Stimulated activated naive CD8-positive, alpha-beta T cell treated with anti-CD3 and anti-CD28 coated beads, Interleukin-15, Interleukin-2, amounts not matched to agents 100 U/mL and 50 U/mL, for 24 hours (primary cell): ENCODE measurements around the gene OR4B1.
"Not testable (repeated sequence)": the region's sequence is repeated elsewhere in the genome, so short reads cannot be mapped to it uniquely, and the experiment has no call there.

Experiments used
- ATAC-seq: fragments of 150-1000 bp; cut with Tn5 transposase; one replicate; pipeline ENCODE4 v1.10.0; 2021
- DNase-seq: peaks from one replicate; pipeline ENCODE4 v3.0.0; 2021

Gene OR4B1

GRCh38 chr11:48216510-48216909 lies at the start of gene OR4B1:
OR4B1 (plus strand) TSS chr11:48216810; CDS start chr11:48216810, 0 bp downstream.
- DNase-seq: no peak
- ATAC-seq: no peak

GRCh38 chr11:48167380-48167779 lies 49.2 kb upstream of the OR4B1 start:
- ATAC-seq (no peak), DNase-seq (no peak)

GRCh38 chr11:48168815-48169214 lies 47.8 kb upstream of the OR4B1 start:
- DNase-seq (no peak), ATAC-seq (no peak)

- DNase-seq (no peak), ATAC-seq (no peak)
Measured at GRCh38 chr11:48169259-48169658, 47.4 kb upstream of the OR4B1 start.

- no peak for DNase-seq
- ATAC-seq: no peak
Measured at GRCh38 chr11:48169717-48170116, 46.9 kb upstream of the OR4B1 start.

GRCh38 chr11:48170241-48171233 lies 46.1 kb upstream of the OR4B1 start:
- no peak for DNase-seq
- no peak for ATAC-seq

- DNase-seq: peak; percentile 74
- peak; percentile 57 for ATAC-seq
Measured at GRCh38 chr11:48172818-48173609, 43.6 kb upstream of the OR4B1 start.

- ATAC-seq: no peak
- no peak for DNase-seq
Measured at GRCh38 chr11:48177661-48178060, 38.9 kb upstream of the OR4B1 start.

GRCh38 chr11:48180627-48181026 lies 36.0 kb upstream of the OR4B1 start:
- no peak for ATAC-seq
- no peak for DNase-seq

- ATAC-seq (no peak), DNase-seq (no peak)
Measured at GRCh38 chr11:48182860-48183526, 33.6 kb upstream of the OR4B1 start.

- DNase-seq (no peak), ATAC-seq (no peak)
Measured at GRCh38 chr11:48184452-48184851, 32.2 kb upstream of the OR4B1 start.

- DNase-seq: peak; percentile 23
- ATAC-seq: not testable (repeated sequence)
Measured at GRCh38 chr11:48190906-48191654, 25.5 kb upstream of the OR4B1 start.

- ATAC-seq (no peak), DNase-seq (no peak)
Measured at GRCh38 chr11:48193876-48194275, 22.7 kb upstream of the OR4B1 start.

- ATAC-seq: no peak
- no peak for DNase-seq
Measured at GRCh38 chr11:48207881-48208280, 8.7 kb upstream of the OR4B1 start.

GRCh38 chr11:48210052-48210451 lies 6.6 kb upstream of the OR4B1 start:
- ATAC-seq (no peak), DNase-seq (peak; percentile 7)

GRCh38 chr11:48228761-48229160 lies 12.2 kb downstream of the OR4B1 start:
- DNase-seq: no peak
- no peak for ATAC-seq

GRCh38 chr11:48230057-48230456 lies 13.4 kb downstream of the OR4B1 start:
- DNase-seq, ATAC-seq: not testable (repeated sequence)

- ATAC-seq (no peak), DNase-seq (no peak)
Measured at GRCh38 chr11:48237727-48238126, 21.1 kb downstream of the OR4B1 start.

- ATAC-seq (no peak), DNase-seq (no peak)
Measured at GRCh38 chr11:48242501-48242900, 25.9 kb downstream of the OR4B1 start.

GRCh38 chr11:48244804-48245203 lies 28.2 kb downstream of the OR4B1 start, which contains the start of gene OR4X2:
OR4X2 (plus strand) TSS chr11:48245104; CDS start chr11:48245104, 0 bp downstream.
- DNase-seq: no peak
- ATAC-seq: no peak

GRCh38 chr11:48248902-48249301 lies 32.3 kb downstream of the OR4B1 start:
- DNase-seq (no peak), ATAC-seq (no peak)

- DNase-seq (no peak), ATAC-seq (no peak)
Measured at GRCh38 chr11:48261600-48261999, 45.0 kb downstream of the OR4B1 start.
